Middle frontal gyrus (tissue), 1 donor: ENCODE measurements around the gene XKR7.

Experiments used
- DNase-seq: peaks from one replicate; pipeline ENCODE4 v3.0.0-alpha.2; 2015; ENCODE audit warnings: low spot score; ENCODE audit errors: extremely low spot score

Gene XKR7

DNA sequence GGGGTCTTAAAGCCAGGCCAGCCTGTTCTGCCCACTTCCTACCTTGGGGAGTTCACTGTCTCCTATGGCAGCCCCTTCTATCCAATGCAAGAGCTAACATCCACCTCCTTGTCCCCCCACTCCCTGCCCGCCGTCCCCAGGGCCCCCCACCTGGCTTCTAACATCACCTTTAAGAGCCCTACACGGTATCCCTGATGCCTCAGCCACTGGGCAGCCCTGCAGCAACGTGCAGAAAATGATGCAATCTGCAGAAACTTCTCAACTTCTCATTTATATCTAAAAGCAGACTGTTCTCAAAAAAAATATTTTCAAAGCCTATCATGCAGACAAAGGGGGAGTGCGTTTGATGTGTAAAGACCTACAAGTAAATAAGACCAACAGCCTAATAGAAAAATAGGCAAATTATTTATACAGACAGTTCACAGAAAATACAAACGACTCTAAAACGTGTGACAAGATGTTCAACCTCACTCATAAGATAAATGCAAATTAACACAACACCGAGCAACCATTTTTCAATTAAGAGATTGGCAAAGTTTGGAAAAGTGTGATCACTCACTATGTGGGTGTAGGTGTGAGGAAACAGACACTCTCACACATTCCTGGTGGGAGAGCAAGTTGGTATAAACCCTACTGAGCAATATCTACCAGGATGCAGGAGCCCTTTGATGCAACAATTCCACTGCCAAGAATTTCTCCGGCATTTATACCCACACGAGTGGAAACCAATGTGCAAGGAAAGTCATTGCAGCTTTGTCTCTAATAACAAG is 69.0 kb downstream of the XKR7 start:
- peak; percentile 17 for DNase-seq

DNA sequence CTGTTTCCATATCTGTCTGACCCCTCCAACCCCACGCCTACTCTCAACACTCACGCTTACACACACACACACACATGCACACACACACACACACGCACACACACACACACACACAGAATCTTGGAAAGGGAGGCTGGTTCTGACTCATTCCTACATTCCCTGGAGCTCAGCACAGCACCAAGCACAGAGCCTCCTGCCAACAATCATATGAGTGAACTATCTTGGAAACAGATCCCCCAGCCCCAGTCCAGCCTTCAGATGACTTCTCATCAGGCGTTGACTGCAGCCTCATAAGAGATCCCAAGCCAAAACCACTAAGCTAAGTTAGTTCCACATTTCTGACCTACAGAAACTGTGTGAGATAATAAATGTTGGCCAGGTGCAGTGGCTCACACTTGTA is 70.0 kb downstream of the XKR7 start:
- DNase-seq: no peak

DNA sequence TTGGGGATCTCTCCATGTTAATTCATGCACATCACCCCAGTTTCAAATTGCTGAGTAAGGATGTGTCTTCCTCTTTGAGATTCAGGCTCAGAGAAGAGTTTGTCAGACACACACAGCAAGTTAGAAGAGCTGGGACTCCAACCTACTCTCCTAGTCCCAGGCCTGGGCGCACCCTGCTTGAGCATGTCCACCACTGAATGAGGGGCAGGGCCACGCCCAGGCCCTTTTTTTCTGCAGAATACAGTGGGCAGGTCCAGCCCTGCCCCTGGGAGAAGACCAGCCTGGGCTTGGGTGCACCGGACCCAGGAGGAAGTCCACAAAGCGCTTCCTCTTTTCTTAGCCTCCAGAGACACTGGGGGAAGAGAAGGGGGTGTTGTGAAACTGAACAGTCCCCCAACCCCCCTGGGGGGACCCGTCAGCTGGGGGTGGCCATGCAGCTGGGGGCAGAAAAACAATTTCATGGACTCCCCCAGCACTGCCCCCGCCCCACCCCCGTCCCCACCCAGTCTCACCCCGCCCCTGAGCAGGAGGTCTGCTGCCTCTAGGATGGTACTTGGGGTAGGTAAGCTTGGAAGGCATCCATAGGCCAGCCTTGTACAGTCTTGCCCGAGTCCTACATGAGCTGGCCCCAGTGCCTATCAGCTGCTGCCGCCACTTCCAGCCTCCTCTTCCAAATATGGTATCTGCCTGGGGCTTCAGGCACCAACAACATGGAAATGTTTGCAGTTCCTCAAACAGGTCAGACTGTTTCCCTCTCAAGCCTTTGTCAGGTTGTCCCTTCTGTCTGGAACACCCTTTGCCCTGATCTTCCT is 72.4 kb downstream of the XKR7 start:
- no peak for DNase-seq

DNA sequence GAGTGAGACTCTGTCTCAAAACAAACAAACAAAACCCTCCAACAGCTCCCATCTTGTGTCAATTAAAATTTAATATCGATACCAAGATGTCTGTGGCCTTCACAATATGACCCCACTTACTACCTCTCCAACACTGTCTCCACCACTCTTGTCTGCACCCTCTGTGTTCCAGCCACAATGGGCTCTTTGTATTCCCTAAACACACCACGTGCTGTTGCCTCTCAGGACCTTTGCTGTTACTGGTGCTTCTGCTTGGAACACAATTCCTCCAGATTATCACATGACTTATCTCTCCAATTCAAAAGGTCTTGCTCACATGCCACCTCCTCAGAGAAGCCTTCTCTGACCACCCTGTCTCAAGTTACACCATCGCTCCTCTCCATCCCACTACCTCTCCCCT is 78.0 kb downstream of the XKR7 start:
- DNase-seq: no peak

DNA sequence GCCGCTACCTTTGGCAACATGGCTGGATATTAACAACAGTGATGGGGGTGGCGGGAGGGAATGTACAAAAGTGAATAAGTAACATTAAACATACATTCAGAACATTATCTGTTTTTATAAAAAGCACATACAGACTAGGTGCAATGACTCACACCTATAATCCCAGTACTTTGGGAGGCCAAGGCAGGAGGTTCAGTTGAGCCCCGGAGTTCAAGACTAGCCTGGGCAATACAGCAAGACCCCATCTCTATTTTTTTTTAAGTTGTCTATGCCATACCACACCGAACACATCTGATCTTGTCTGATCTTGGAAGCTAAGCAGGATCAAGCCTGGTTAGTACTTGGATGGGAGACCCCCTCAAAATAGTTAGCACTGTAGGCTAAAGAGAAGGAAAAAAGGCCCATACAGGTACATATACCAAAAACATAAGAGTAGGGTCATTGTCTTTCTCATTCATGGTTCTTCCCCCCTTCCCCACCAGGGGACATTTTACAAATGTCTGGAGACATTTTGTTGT is 82.4 kb downstream of the XKR7 start:
- DNase-seq: no peak

DNA sequence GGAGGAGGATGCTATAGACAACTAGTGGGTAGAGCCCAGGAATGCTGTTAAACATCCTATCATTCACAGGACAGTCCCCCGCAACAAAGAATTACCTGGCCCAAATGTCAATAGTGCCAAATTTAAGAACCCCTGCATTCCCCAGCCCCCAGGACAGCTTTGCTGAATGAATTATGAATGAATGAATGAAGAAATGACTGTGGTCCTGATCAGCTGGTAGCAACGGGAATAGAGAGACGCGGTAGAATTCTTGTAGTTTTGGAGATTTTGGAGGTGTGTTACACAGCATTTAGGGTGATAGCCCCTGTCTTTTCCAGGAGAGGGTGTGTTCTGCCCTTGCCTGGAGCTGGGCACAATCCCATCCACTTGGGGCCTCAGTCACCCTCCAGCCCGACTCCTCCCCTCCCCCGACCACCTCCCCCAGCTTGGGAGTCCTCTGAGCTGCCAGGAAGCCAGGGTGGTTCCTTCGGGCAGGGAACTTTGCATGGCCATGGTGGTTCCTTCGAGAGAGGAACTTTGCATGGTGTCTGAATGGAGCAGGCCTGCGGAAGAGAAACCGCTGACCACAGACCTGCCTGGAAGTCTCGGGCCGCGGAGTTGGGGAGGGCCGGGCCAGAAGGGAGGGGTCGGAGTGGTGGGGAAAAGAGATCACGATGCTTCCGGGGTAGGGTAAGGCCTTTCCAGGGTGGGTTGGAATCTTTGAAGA is 83.1 kb downstream of the XKR7 start:
- DNase-seq: no peak

DNA sequence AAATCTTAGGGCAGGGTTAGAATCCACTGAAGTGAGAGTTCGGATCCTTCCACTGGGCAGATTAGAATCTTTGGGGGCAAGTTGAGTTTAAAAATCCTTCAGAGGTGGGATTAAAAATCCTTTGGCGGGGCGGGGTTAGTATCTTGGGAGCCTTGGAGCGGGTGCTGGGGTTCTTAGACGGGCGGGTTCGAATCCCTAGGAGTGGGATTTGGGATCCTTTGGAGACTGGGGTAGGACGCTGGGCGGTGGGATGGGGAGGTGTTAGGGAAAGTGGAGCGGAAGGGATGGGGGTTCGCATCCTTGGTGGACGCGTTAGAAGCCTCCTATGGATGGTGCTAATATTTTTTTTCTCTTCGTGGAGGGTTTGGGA is 83.8 kb downstream of the XKR7 start:
- no peak for DNase-seq

DNA sequence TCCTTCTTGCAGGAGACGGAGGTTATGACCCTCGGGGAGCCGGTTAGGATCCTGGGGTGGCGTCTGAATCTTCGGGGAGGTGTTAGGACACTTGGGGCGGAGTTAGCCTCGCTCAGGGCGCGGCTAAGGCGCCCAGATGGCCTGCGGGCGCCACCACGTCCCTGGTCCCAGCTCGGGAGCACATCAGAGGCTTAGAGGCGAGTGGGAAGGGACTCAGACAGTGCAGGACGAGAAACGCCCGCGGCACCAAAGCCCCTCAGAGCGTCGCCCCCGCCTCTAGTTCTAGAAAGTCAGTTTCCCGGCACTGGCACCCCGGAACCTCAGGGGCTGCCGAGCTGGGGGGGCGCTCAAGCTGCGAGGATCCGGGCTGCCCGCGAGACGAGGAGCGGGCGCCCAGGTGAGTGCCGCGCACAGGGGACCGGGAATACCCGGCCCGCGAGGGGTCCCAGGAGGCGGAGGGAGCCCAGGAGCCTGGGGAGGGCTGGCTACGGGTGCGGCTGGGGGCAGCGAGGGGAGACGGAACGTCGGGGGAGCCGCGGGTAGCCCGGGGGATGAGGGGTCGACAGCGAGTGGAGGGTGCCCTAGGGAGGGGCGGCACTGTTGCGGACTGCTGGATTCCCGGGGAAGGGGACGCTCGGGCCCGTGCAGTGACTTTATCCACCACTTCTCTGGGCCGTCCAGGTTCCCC is 84.3 kb downstream of the XKR7 start, which contains the start of gene HCK:
HCK (plus strand) TSS at position 153 of the 688 bp plus-strand sequence.
- DNase-seq: no peak

DNA sequence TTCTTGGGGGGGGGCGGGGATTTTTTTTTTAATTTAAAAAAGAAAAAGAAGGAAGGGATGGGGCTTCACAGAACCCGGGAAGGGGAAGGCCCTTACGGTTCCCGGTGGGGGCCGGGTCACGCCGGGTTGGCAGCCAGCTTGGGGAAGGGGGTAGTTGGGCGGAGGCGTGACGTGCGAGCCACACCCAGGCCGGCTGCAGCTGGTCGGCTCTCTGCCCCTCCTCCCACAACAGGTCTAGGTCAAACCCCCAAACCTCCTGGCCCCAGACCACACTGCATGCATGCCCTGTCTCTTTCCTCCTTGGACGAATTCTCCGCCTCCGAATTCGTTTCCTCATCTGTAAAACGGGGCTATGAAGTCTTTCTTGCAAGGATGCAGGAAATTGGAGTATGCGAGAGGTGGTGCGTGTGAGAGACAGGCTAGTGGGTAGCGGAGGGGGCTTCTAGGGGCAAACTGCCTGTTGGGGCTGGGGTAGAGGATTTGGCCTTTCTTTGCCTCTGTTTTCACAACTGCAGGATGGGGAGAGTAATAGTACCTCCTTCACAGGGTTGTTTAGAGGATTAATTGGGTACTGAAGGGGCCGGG is 84.9 kb downstream of the XKR7 start:
- no peak for DNase-seq
